Suppressor macrophage (primary cell): ENCODE data around the gene SENP6.
"Not testable (repeated sequence)": the region's sequence is repeated elsewhere in the genome, so short reads cannot be mapped to it uniquely, and the experiment has no call there.

ENCODE experiments used
- DNase-seq, 4 experiments: peaks; one replicate each; pipeline ENCODE4 v3.0.0-alpha.2; 2020 to 2022

SENP6 gene

DNA sequence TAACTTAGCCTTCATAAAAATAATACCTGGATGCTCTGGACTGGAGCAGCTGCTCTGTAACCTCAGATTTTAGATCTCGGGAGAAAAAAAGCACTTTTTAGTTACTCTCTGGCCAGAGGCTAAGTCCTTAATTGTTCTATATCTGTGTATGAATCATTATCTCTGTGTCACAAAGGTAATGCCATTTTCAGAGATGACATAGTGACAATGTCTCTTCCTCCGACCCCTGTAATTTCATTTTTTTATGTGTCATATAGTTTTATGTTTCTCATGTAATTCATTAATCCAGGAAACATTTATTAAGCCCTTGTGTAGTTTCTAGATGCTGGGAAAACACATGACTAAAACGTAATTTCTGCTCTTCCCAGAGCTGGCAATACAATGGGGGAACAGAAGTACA lies 55.6 kb downstream of the SENP6 start:
- no peak for DNase-seq

DNA sequence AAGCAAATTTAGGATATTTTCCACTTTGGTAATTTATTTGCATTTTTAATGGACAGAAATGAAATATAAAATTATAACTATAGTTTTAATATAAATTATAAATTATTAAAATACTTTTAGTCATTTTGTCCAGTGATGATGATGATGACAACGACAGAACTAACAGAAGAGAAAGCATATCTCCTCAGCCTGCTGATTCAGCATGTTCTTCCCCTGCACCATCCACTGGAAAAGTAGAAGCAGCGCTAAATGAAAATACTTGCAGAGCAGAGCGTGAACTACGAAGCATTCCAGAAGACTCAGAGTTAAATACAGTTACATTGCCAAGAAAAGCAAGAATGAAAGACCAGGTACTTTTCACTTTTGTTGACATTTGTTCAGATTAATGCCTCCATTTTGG lies 64.9 kb downstream of the SENP6 start:
- no peak for DNase-seq

DNA sequence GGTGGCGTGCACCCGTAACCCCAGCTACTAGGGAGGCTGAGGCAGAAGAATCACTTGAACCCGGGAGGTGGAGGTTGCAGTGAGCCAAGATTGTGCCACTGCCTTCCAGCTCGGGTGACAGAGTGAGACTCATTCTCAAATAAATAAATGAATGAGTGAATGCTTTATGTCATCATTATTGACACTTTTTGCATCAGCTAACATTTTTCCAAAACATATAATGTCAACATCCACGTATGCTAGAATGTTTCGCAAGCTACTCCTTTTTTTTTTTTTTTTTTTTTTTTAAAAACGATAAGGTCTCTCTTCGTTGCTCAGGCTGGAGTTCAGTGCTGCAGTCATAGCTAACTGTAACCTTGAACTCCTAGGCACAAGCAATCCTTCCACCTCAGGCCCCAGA lies 72.2 kb downstream of the SENP6 start:
- no peak for DNase-seq

DNA sequence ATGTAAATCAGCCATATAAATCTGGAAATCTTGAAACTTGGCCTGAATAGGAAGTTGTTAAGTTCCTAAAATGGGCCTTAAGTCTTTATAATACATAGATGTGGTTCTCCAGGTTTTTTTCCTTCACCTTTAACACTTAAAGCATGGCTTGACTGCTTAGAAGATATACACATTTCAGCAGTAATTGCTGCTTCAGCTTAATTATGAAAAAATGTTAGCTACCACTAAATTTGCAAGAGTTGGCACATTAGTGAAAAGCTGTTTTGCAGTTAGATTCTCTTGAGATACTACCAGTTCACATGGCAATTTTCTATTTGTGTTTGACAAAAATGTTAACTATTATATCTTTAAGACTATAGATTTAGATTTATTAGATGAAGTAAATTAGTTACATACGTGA lies 74.7 kb downstream of the SENP6 start:
- DNase-seq = no peak

DNA sequence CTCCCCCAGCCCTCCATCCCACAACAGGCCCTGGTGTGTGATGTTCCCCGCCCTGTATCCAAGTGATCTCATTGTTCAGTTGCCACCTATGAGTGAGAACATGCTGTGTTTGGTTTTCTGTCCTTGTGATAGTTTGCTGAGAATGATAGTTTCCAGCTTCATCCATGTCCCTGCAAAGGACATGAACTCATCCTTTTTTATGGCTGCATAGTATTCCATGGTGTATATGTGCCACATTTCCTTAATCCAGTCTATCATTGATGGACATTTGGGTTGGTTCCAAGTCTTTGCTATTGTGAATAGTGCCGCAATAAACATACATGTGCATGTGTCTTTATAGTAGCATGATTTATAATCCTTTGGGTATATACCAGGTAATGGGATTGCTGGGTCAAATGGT lies 80.9 kb downstream of the SENP6 start:
- not testable (repeated sequence) for DNase-seq

DNA sequence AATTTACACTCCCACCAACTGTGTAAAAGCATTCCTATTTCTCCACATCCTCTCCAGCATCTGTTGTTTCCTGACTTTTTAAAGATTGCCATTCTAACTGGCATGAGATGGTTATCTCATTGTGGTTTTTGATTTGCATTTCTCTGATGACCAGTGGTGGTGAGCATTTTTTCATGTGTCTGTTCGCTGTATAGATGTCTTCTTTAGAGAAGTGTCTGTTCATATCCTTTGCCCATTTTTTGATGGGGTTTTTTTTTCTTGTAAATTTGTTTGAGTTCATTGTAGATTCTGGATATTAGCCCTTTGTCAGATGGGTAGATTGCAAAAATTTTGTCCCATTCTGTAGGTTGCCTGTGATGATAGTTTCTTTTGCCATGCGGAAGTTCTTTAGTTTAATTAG lies 81.3 kb downstream of the SENP6 start:
- not testable (repeated sequence) for DNase-seq

DNA sequence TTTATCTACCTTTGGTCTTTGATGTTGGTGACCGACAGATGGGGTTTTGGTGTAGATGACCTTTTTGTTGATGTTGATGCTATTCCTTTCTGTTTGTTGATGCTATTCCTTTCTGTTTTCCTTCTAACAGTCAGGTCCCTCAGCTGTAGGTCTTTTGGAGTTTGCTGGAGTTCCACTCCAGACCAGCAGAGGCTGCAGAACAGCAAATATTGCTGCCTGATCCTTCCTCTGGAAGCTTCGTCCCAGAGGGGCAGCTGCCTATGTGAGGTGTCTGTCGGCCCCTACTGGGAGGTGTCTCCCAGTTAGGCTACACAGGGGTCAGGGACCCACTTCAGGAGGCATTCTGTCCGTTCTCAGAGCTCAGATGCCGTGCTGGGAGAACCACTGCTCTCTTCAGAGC lies 85.9 kb downstream of the SENP6 start:
- not testable (repeated sequence) for DNase-seq

DNA sequence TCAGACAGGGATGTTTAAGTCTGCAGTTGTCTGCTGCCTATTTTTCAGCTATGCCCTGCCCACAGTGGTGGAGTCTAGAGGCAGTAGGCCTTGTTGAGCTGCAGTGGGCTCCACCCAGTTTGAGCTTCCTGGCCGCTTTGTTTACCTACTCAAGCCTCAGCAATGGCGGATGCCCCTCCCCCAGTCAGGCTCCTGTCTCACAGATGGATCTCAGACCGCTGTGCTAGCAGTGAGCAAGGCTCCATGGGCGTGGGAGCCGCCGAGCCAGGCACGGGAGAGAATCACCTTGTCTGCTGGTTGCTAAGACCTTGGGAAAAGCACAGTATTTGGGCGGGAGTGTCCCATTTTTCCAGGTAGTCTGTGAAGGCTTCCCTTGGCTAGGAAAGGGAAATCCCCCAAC lies 86.3 kb downstream of the SENP6 start:
- not testable (repeated sequence) for DNase-seq

DNA sequence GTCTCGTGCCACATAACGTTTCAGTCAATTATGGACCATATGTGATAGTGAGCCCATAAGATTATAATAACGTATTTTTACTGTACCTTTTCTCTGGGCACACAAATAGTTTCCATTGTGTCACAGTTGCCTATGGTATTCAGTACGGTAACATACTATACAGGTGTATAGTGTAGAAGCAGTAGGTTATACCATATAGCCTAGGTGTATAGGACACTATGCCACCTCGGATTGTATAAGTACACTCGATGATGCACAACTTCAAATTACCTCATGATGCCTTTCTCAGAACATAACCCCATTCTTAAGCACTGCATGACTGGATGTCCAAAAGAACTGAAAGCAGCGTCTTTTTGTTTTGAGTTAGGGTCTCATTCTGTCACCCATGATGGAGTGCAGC lies 87.9 kb downstream of the SENP6 start:
- DNase-seq = no peak

DNA sequence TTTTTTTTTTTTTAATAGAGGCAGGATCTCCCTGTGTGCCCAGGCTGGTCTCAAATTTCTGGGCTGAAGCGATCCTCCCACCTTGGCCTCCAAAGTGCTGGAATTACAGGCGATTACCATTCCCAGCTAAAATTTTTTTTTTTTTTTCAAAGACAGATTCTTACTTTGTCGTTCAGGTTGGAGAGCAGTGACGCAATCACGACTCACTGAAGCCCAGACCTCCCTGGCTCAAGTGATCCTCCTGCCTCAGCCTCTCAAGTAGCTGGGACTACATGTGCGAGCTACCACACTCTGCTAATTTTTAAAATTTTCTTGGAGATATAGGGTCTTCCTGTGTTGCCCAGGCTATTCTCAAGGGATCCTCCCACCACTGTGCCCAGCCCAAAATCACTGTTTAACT lies 89.3 kb downstream of the SENP6 start:
- DNase-seq = no peak

DNA sequence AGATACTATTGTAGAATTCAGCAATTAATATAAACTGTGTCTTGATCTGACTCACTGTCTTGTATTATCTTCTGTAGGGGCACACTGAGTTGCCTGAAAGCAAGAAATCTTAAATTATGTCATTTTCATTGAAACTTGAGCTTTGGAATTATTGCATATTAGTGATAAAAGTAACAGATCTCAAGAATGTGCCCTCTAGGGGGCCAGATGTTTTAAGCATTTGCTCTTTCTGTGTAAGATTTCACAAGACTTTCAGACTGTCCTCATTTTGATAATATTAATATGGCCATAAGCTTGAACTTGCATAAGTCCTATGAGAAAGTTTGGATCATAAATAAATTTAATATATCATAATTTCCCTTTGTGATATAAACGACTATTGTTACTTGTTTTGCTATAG lies 91.9 kb downstream of the SENP6 start:
- DNase-seq = peak in 3 of 4 experiments; percentile 4 to 6 (median 5)

DNA sequence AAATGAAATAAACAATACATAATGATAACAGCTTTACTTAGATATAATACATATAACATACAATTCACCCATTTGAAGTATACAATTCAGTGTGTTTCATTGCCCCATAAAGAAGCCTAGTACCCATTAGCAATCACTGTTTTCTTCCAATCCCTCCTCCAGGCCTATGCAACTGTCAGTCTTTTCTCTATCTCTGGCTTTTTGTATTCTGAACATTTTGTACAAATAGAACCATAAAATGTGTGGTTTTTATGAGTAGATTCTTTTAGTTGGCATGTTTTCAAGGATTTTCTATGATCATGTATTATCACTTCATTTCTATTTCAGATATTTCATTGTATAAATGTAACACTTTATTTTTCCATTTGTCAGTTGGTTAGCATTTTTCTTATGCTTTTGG lies 92.7 kb downstream of the SENP6 start:
- DNase-seq = no peak

DNA sequence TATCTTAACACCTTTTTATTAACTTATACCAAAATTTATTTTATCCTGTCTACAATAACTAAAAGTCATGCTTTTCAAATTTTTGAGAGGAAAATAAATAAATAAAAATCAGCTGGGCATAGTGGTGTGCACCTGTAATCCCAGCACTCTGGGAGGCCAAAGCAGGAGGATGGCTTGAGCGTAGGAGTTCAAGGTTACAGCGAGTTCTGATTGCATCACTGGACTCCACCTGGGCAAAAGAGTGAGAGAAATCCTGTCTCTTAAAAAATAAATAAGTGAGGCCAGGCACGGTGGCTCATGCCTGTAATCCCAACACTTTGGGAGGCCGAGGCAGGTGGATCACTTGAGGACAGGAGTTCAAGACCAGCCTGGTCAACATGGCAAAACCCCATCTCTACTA lies 106.7 kb downstream of the SENP6 start:
- DNase-seq = not testable (repeated sequence)

DNA sequence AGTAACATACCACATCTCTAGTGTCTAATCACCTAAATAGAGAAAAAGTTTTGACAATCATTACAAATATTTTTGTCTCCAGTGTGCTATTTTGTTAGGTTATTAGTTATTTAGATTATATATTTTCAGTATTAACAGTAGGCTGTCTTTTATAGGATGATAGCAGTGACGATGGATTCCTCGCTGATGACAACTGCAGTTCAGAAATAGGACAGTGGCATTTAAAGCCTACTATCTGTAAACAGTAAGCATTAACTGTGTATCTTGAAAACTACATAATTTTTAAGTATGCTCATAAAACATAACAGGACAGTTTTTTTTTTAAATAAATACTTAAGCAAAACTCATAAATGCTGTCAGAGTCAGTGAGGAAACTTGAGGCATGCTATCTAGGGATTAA lies 109.5 kb downstream of the SENP6 start:
- no peak for DNase-seq

DNA sequence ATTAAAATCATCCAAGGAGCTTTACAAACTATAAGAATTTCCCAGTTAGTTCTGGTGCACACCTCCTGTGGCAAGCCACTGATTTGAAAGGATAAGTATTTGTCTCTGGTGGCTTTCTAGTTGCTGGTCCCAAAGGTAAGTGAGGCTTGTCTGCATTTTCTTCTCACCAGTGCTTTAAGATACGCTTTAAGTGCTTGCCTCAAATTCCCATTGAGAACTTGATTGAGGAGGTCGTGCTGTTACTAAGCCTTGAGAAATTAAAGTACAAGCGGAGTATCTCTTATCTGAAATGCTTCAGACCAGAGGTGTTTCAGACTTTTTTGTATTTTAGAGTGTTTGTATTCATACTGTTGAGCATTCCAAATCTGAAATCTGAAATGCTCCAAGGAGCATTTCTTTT lies 117.5 kb downstream of the SENP6 start:
- no peak for DNase-seq

DNA sequence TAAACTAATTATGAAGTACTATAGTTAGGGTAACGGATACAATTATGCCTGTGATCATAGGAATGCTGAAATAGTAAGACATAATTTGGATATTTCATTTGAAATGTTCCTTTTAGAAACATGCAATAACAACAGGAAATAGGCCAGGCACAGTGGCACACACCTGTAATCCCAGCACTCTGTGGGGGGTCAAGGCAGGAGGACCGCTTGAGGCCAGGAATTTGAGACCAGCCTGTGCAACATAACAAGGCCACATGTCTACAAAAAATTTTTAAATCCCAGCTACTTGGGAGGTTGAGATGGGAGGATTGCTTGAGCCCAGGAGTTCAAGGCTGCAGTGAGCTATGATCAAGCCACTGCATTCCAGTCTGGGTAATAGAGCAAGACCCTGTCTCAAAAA lies 121.7 kb downstream of the SENP6 start:
- no peak for DNase-seq

DNA sequence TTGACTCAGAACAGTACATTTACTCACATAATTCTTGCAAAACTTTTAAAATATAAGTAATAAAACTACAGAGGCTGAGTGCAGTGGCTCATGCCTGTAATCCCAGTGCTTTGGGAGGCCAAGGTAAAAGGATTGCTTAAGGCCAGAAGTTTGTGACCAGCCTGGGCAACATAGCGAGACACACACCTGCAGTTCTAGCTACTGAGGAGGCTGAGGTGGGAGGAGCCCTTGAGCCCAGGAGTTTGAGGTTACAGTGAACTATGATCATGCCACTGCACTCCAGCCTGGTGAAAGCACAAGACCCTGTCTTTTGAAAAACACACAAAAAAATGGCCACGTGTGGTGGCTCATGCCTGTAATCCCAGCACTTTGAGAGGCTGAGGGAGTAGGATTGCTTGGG lies 125.5 kb downstream of the SENP6 start:
- DNase-seq = no peak

DNA sequence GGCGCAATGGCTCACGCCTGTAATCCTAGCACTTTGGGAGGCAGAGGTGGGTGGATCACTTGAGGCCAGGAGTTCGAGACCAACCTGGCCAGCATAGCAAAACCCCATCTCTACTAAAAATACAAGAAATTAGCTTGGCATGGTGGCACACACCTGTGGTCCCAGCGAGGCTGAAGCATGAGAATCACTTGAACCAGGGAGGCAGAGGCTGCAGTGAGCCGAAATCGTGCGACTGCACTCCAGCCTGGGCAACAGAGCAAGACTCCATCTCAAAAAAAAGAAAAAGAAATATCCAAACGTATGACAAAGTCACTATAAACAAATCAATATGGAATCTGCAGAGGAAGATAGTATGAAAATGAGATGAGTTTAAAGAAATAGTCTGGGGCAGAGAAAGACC lies 129.3 kb downstream of the SENP6 start:
- not testable (repeated sequence) for DNase-seq

DNA sequence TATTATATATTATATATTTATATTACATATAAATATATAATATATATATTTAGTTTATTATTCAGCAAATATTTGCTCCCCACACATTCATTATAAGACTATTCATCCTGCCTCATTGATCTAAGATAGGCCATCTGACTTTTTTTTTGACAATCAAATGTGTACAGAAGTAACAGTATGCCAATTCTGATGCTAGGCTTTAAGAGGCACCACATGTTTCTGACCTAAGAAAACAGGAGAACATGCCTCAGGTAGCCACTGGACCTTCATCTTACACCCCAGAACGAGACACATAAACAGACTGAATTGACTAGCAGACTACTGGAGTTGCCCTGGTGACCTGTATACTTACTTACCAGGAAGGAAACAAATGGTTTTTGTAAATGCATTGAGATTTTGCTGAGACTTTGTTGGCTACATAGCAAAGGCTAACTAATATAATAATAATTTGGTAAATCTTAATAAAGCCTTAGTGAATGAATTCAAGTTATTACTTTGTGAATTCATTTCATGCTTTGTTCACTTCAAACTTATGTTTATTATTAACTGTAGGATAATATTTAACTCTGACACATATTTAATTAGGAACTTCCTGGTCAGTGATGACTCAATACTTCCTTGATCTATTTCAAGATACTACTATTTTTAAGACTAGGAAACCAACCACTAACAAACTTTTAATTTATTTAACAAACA lies 134.0 kb downstream of the SENP6 start:
- peak in 3 of 4 experiments; percentile 7 to 54 (median 36) for DNase-seq

DNA sequence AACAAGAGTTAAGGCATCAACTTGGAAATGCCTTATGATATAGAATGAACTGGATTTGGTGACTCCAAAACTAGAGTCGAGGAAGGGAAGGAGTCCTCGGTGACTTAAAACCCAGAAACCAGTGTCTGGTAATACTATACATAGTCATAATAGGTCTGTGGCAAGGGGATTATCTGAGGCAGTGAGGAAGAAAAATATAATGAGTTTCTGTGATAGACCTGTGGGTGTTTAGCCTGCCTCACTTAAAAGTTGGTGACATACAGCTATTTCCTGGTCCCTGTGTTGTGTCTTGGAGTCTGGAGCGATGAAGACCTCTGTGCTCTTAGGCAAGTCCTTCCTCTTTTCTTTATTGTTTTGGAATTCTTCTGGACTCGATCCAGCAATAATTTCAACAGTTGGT lies 142.3 kb downstream of the SENP6 start:
- no peak for DNase-seq

DNA sequence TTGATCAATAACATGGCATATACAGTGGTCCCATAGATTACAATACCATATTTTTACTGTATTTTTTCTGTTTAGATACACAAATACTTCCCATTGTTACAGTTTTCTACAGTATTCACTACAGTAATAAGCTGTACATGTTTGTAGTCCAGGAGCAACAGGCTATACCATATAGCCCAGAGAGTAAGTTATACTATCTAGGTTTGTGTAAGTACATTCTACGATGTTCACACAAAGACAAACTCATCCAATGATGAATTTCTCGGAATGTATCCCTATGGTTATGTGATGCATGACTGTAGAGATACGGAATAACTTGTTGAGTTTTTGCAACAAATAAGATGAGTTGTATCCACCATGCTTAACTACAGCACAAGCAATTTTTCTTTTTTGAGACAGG lies 143.7 kb downstream of the SENP6 start:
- no peak for DNase-seq

DNA sequence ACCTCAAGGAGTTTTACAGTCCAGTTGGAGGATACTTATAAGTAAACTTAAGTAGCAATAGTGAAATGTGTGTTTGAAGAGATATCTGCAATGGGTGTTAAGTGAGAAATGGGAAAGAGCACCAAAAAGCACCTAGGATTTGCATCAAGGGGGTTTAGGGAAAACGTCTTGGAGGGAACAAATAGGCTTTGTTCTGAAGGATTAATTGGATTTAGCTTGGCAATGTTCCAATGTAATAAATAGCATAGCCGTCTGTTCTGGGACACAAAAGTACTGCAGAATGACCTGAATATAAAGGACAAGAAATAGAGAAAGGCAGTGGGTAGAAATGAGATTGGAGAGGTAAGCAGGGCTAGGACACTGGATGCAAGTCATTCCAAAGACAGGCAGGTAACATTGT lies 144.5 kb downstream of the SENP6 start:
- no peak for DNase-seq

DNA sequence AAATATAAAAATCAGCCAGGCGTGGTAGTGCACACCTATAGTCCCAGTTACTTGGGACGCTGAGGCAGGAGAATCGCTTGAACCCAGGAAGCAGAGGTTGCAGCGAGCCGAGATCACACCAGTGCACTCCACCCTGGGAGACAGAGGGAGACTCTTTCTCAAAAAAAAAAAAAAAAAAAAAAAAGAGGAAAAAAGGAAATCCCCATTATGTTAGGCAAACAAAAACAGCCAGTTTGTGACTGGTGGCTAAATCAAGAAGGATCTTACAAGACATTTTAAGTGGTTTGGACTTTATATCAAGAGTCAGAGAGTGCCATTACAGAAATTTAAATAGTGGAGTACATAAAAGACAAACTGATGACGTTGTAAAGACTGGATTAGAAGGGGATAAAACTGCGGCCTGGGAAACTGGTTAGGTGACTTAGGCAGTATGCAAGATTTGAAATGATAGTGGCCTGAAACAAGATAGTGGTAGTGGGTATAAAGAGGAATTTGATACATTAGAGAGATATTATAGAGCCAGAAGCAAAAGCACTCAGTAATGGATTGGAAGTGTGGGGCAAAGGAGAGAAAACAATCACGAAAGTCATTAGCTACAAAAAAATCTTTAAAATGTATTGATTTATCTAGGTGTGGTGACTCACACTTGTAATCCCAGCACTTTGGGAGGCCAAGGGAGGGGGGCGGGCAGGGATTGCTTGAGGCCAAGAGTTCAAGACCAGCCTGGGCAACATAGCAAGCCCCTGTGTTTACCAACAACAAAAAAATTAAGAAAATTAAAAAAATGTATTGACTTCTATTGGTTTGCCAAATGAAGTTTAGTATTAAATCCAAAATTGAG lies 145.7 kb downstream of the SENP6 start:
- DNase-seq = peak in 3 of 4 experiments; percentile 28 to 44 (median 41)
